Measurements from ENCODE around the gene CAMK2A. TPM values are rescaled to one million over a fixed set of nuclear protein-coding genes. Genes with fewer than 3 reads are reported as not detected.

CAMK2A gene
- total RNA-seq, 1 experiment from 2014 or later = 0.33 TPM

- Histone ChIP-seq H3K23ac (ENCODE audit: insufficient read length, low read depth, low read length) (no peak overlapping the region), H2BK20ac (ENCODE audit: low read depth, low read length, poor library complexity, severe bottlenecking) (no peak overlapping the region), H2AFZ (ENCODE audit: low read length) (no peak overlapping the region), H2BK12ac (ENCODE audit: insufficient read length, low read depth, low read length) (no peak overlapping the region), H3K4me1 (ENCODE audit: insufficient read depth, low read length) (no peaks in the 10 kb centered on the region; the same call in 1 of the 2 replicates), H3K27ac (ENCODE audit: insufficient read length, low read depth, low read length) (no peak overlapping the region), H3K18ac (ENCODE audit: insufficient read length, low read depth, low read length) (no peak overlapping the region), H4K8ac (replicated peaks; ENCODE audit: insufficient read length, low read depth, low read length) (no peak overlapping the region), H2AK5ac (ENCODE audit: insufficient read length, low read length) (no peak overlapping the region), H4K5ac (ENCODE audit: insufficient read length, low read depth, low read length) (no peak overlapping the region), H2BK120ac (ENCODE audit: low read depth, low read length, poor library complexity, severe bottlenecking) (no peak overlapping the region), H3K4ac (ENCODE audit: low read depth, low read length) (no peak overlapping the region), H3K9ac (ENCODE audit: extremely low read depth, insufficient read length, low read length) (no peak overlapping the region), H3K4me2 (ENCODE audit: insufficient read depth, insufficient read length, low read length) (no peak overlapping the region), H3K14ac (ENCODE audit: insufficient read depth, low read length) (no peak overlapping the region), H4K91ac (ENCODE audit: insufficient read length, low read depth, low read length) (no peak overlapping the region), H3K9me3 (ENCODE audit: control insufficient read depth, low read depth, low read length) (no peaks in the 10 kb centered on the region), H3K23me2 (ENCODE audit: insufficient read length, low read depth, low read length, poor library complexity, severe bottlenecking) (no peaks in the 10 kb centered on the region), H3K79me1 (ENCODE audit: insufficient read depth, low read depth, low read length, poor library complexity, severe bottlenecking) (no peaks in the 10 kb centered on the region), H2BK5ac (ENCODE audit: insufficient read length, low read length) (no peak overlapping the region), H3T11ph (ENCODE audit: low read length) (no peak overlapping the region), H3K79me2 (ENCODE audit: insufficient read depth, low read length) (no peaks in the 10 kb centered on the region), H3K56ac (ENCODE audit: insufficient read length, low read depth, low read length) (no peak overlapping the region), H2BK15ac (ENCODE audit: low read depth, low read length) (no peak overlapping the region), H4K20me1 (ENCODE audit: control insufficient read depth, insufficient read depth, insufficient read length) (no peaks in the 10 kb centered on the region), H3K27me3 (ENCODE audit: insufficient read depth, low read length) (no peaks in the 10 kb centered on the region)
- no peak for DNase-seq
- Mint-ChIP-seq H3K36me3 (ENCODE audit: insufficient read depth in 1 of 3, low read depth in 3 of 3) (no peaks in the 10 kb centered on the region), H3K27ac (no peak overlapping the region; a peak in 1 of 7 replicates), H3K4me1 (peaks cover 3 to 13% of the 10 kb centered on the region in 2 experiments; a peak in 3 of 4 replicates), H3K27me3 (ENCODE audit: low read depth) (peaks cover 8% of the 10 kb centered on the region), H3K9me3 (no peaks in the 10 kb centered on the region), H3K4me3 (no peak overlapping the region)
- WGBS (ENCODE audit: extremely low coverage, insufficient read length, low lambda C conversion rate) = no CpG with 5 or more reads among the region's 11 CpGs
- no peak for TF ChIP-seq CTCF (conservative IDR thresholded peaks at IDR 0.05)
Observed at GRCh38 chr5:150242251-150242894, 47.2 kb downstream of the CAMK2A start.

Measured in H9 (cell line).